GM12873 (cell line): ENCODE results near the gene SLC27A5.

ENCODE experiments used
- TF ChIP-seq, protein P1 (sequence below): IDR thresholded peaks from 2 replicates; pipeline ENCODE4 v1.5.1; 2012; ENCODE audit warnings: low read depth, mild to moderate bottlenecking, moderate library complexity, low read length, control low read depth; ENCODE audit not compliant: insufficient read depth; ENCODE audit errors: missing control alignments

The SLC27A5 gene

DNA sequence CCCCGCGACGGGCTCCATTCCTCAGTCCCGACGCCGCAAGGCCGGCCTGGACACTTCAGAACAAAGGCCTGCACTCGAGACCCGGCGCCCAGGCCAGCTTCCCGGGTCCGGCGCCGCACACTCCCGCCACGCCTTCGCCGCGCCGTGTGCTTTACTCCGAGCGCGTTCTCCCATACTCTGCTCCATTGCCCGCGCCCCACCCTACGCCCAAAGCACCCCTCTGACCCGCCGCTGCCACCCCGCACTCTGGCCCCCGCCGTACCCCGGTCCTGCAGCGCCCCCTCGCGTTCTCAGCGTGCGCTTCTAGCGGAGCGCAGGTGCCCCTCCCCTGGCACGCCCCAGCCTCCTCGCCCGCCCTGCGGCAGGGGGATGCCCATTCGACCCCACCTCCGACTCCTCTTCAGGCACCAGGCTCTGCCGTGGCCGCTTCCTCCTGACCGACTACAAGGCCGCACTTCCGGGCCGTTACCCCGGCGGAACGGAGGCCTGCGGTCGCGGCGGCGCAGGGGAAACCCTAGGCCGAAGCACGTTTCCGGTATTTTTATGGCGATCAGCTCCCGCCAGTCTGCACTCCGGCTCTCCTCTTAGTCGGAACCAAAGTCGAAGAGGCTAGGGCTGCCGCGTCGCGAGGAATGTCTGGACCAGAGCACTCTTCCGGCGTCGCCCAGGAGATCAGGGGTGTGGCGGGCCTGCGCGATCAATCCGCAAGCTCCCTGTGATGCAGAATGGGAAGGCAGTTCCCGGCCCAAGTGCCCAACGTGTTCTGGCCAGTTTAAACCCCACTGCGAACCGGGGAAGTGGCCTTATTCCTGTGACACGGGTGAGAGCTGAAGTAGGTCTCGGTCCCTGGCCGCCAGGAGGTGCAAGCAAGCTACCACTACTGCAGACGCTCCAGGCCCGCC, 7.8 kb upstream of the SLC27A5 start, which contains the start of gene ZBTB45:
Gene ZBTB45 (minus strand): TSS at position 456 of the 902 bp plus-strand sequence. CDS start 2,137 bp downstream, outside the sequence.
- TF ChIP-seq, protein P1, sequence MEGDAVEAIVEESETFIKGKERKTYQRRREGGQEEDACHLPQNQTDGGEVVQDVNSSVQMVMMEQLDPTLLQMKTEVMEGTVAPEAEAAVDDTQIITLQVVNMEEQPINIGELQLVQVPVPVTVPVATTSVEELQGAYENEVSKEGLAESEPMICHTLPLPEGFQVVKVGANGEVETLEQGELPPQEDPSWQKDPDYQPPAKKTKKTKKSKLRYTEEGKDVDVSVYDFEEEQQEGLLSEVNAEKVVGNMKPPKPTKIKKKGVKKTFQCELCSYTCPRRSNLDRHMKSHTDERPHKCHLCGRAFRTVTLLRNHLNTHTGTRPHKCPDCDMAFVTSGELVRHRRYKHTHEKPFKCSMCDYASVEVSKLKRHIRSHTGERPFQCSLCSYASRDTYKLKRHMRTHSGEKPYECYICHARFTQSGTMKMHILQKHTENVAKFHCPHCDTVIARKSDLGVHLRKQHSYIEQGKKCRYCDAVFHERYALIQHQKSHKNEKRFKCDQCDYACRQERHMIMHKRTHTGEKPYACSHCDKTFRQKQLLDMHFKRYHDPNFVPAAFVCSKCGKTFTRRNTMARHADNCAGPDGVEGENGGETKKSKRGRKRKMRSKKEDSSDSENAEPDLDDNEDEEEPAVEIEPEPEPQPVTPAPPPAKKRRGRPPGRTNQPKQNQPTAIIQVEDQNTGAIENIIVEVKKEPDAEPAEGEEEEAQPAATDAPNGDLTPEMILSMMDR = peak; percentile 78

DNA sequence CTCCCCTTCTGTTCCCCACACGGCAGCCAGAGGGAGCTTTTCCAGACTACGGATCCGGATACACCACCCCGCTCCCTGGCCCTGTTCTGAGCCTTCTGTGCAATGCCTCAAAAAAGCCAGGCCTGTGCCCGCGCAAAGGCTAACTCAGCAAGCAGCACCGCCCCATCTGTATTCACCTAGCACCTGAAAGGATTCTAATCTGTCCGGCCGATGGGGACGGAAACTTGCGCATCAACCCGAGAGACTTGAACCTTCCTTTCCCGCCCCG, 7.2 kb upstream of the SLC27A5 start:
- TF ChIP-seq, protein P1 = peak; percentile 54

DNA sequence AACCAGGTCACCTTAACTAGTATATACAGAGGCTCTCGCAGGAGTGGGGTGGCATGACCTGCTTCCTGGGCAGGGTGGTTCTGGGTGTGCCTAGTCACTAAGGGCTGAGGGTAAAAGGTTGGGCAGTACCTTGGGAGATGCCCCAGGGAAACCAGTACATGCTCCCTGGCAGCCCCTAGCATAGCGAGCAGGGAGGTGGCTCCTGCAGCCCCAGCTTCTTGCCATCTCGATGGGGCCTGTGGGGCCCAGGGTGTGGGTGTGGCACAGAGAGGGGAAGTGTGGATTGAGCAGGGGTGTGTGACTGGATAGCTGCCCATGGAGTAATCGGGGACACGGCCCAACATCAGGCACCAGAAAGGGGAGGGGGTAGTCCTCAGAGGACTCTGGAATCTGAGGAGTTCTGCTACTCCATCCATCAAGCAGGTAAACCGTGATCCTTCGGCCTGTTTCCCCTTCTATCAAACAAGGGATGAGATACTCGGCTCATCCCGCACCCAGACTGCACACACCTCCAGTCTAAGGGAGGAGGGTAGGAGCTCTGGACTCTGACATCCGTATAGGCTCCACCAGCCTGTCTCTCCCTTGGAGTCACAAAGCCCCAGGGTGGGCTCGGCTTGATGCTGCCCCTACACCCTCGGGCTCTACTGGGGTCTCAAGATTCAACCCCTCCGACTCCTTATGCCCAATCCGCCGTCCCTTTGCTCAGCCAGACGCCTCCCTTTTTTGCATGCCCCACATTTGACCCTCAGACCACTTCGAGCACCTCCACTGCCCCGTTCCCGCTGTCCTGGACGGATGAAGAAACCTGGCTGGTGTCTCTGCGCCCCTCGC, 6.7 kb upstream of the SLC27A5 start:
- TF ChIP-seq, protein P1 = no peak

DNA sequence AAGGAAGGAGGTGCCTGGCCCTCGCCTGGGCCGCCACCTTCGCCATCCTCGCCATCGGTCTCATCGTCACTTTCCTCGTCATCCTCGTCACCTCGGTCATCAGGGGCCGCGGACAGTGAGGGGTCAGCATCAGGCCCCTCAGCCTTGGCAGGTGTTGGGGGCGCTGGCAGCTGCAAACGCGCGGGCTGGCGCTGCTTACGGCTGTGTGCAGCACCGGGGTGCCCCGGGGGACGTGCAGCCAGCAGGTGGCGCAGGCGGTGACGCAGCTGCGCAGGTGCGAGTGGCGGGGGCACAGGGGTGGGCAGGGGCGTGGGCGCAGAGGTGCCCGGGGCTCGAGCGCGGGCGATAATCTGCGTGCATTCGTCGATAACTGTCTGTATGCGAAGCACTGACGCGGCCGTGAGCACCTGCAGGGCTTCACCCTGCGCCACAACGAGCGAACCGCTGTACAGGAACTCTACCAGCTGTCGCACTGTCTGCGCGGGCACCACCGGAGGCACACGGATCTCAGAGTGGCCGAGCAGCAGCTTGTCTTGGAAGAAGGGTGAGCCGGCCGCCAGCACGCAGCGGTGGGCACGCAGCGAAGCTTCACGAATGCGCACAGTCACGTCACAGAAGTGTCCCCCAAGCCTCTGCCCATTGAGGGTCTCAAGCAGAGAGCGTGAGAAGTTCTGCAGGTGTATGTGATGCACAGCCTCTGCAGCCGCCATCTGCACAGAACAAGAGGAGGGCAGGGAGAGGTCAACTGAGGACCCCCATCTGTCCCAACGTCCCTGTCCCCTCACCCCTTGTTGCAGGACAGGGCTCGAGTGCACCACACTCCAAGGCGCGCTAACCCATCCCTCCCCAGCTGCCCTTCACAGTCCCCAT, 5.4 kb upstream of the SLC27A5 start:
- TF ChIP-seq, protein P1 = peak; percentile 3

DNA sequence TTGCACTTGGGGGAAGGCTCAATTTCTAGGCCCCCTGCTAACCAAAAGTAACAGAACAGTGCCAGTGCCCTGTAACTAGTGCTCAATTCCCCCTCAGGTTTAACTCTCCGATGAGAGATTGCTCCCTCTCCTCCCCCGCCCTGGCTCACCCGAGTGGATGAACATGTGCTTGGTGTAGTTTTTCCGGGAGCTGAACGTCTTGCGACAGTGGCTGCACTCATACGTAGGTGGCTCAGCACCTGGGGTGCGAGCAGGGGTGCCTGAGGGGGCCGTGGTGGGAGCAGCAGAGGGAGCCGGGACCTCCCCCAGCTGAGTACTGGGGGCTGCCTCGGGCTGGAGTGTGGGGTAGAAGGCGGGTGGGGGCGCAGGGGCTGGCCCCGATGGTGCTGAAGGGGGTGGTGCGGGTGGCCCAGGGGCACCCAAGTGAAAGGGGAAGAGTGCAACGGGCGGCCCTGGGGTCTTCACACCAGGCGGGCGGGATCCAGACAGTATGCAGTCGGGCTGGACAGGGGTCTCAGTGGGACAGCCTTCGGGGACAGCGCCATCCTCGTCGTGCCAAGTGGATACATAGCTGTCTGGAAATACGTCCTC, 4.5 kb upstream of the SLC27A5 start:
- TF ChIP-seq, protein P1 = no peak

DNA sequence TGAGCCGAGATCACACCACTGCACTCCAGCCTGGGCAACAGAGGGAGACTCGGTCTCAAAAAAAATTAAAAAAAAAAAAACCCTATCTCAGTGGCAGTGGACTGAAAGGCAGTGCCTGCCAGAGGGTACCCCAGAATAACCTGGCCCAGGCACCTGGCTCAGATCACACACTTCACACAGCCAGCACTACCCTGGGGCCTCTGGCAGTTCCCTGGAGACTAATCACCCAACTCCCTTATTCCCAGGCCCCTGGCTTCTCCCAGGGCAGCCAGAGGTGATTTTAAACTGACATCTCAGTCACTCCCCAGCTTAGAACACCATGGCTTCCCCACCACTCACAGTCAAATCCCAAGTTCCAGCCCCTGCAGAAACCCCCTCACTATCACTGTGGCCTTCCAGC, 3.5 kb upstream of the SLC27A5 start:
- TF ChIP-seq, protein P1 = no peak
